Ramos (cell line): ENCODE data around the gene GARRE1.
"Not testable (repeated sequence)": the region's sequence is repeated elsewhere in the genome, so short reads cannot be mapped to it uniquely, and the experiment has no call there.

Experiments
- in situ Hi-C: fragments of 300-500 bp; cut with MboI; formaldehyde crosslinking; loops from one replicate; pipeline ENCODE4 v1.14.3; 2022; ENCODE audit warnings: low sequenced_read_pairs; ENCODE audit not compliant: unreplicated experiment

GARRE1 gene

GRCh38 chr19:34229721-34230120 lies 24.6 kb upstream of the GARRE1 start:
- in situ Hi-C loops = no loop called here

GRCh38 chr19:34230820-34231219 lies 23.5 kb upstream of the GARRE1 start:
- in situ Hi-C loops = no loop called here

GRCh38 chr19:34231439-34231838 lies 22.9 kb upstream of the GARRE1 start:
- in situ Hi-C loops = no loop called here

- in situ Hi-C loops = no loop called here
Observed at GRCh38 chr19:34232566-34233481, 21.5 kb upstream of the GARRE1 start.

GRCh38 chr19:34235425-34235940 lies 18.9 kb upstream of the GARRE1 start:
- in situ Hi-C loops = no loop called here

- in situ Hi-C loops = no loop called here
Observed at GRCh38 chr19:34236035-34236987, 18.0 kb upstream of the GARRE1 start.

GRCh38 chr19:34237283-34237682 lies 17.1 kb upstream of the GARRE1 start:
- in situ Hi-C loops = no loop called here

- in situ Hi-C loops = no loop called here
Observed at GRCh38 chr19:34237939-34238338, 16.4 kb upstream of the GARRE1 start.

GRCh38 chr19:34241513-34242337 lies 12.6 kb upstream of the GARRE1 start:
- in situ Hi-C loops = loop anchor here (5.0 kb wide), 1 partner anchor 101 kb away; no protein-coding TSS in a partner anchor

- in situ Hi-C loops = loop anchor here (5.0 kb wide), 1 partner anchor 99 kb away; no protein-coding TSS in a partner anchor
Observed at GRCh38 chr19:34243138-34243875, 11.0 kb upstream of the GARRE1 start.

GRCh38 chr19:34243876-34244578 lies 10.3 kb upstream of the GARRE1 start:
- in situ Hi-C loops = loop anchor here (5.0 kb wide), 1 partner anchor 98 kb away; no protein-coding TSS in a partner anchor

- in situ Hi-C loops = loop anchor here (5.0 kb wide), 1 partner anchor 98 kb away; no protein-coding TSS in a partner anchor
Observed at GRCh38 chr19:34244611-34245299, 9.6 kb upstream of the GARRE1 start.

GRCh38 chr19:34246340-34246739 lies 8.0 kb upstream of the GARRE1 start:
- in situ Hi-C loops = no loop called here

GRCh38 chr19:34248941-34249340 lies 5.4 kb upstream of the GARRE1 start:
- in situ Hi-C loops = no loop called here

GRCh38 chr19:34253167-34253566 lies 1.2 kb upstream of the GARRE1 start:
- in situ Hi-C loops = not testable (repeated sequence)

- in situ Hi-C loops = not testable (repeated sequence)
Observed at GRCh38 chr19:34253681-34254045, 691 bp upstream of the GARRE1 start.

GRCh38 chr19:34254698-34255432 lies 511 bp downstream of the GARRE1 start:
- in situ Hi-C loops = no loop called here
